ENCODE data around the gene LDHAL6A.
"Not testable (repeated sequence)": the region's sequence is repeated elsewhere in the genome, so short reads cannot be mapped to it uniquely, and the experiment has no call there.

The LDHAL6A gene

DNA sequence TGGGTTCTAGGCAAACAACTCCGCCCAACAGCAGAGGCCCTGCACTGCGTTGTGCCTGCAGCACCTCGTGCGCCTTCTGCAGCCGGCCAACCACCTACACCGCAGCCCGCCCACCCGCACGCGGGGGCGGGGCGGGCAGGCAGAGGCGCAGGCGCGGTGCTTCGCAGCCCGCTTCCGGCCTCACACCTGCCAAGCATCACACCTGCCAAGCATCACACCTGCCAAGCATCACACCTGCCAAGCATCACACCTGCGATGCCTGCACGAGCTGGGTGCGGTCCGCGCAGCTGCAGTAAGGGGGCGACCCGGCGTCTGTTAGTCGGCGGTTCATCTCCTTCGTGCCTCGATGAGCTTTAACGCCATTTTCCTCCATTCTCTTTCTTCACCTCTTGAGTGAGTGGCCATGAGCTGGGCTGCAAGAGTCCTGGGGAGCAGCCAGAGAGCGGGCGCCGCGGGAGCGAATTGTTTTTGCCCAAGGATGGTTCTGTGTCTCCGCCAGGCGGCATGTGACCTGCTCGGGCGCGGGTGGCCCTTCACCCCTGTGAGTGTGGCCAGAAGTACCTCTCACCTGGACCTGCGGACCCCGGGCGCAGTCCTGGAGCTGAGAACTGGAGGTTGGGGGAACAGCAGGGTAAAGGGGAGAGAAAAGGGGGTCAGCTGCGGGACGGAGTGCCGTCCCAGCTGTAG lies at the start of gene LDHAL6A:
Gene LDHAL6A, plus strand, starts transcription at position 171 of the 687 bp plus-strand sequence. CDS start 825 bp downstream, outside the sequence.
- no peak for DNase-seq (ENCODE audit: extremely low read depth in 1 of 2, low read depth in 1 of 2)

- not testable (repeated sequence) for DNase-seq (ENCODE audit: extremely low read depth in 1 of 2, low read depth in 1 of 2)
Measured at GRCh38 chr11:18407400-18407799, 48.3 kb upstream of the LDHAL6A start.

- DNase-seq (ENCODE audit: extremely low read depth in 1 of 2, low read depth in 1 of 2) = no peak
Measured at GRCh38 chr11:18408558-18409291, 46.9 kb upstream of the LDHAL6A start.

GRCh38 chr11:18416459-18416858 lies 39.2 kb upstream of the LDHAL6A start:
- DNase-seq (ENCODE audit: extremely low read depth in 1 of 2, low read depth in 1 of 2) = no peak

- no peak for DNase-seq (ENCODE audit: extremely low read depth in 1 of 2, low read depth in 1 of 2)
Measured at GRCh38 chr11:18419040-18419439, 36.6 kb upstream of the LDHAL6A start.

- DNase-seq (ENCODE audit: extremely low read depth in 1 of 2, low read depth in 1 of 2) = no peak
Measured at GRCh38 chr11:18420067-18420466, 35.6 kb upstream of the LDHAL6A start.

- no peak for DNase-seq (ENCODE audit: extremely low read depth in 1 of 2, low read depth in 1 of 2)
Measured at GRCh38 chr11:18427240-18427639, 28.4 kb upstream of the LDHAL6A start.

GRCh38 chr11:18429332-18429731 lies 26.3 kb upstream of the LDHAL6A start:
- DNase-seq (ENCODE audit: extremely low read depth in 1 of 2, low read depth in 1 of 2) = no peak

DNA sequence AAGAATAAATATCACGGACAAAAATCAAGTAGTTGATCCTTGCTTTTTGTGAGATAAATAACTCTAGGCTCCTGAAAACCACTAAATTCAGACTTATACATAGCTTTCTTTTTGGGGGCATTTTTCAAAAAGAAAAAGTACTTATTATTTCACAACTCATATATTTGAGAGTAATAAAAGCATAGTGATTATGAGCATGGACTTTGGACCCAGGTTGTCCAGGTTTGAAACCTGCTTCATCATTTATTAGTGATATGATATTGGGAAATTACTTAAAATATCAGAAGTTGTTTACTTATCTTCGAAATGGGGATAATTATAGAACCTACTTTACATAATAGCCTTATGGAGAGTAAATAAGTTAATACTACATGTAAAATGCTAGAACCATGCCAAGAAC lies 17.0 kb upstream of the LDHAL6A start:
- no peak for DNase-seq (ENCODE audit: extremely low read depth in 1 of 2, low read depth in 1 of 2)

- no peak for DNase-seq (ENCODE audit: extremely low read depth in 1 of 2, low read depth in 1 of 2)
Measured at GRCh38 chr11:18449251-18449650, 6.4 kb upstream of the LDHAL6A start.

- no peak for DNase-seq (ENCODE audit: extremely low read depth in 1 of 2, low read depth in 1 of 2)
Measured at GRCh38 chr11:18452927-18453326, 2.7 kb upstream of the LDHAL6A start.

DNA sequence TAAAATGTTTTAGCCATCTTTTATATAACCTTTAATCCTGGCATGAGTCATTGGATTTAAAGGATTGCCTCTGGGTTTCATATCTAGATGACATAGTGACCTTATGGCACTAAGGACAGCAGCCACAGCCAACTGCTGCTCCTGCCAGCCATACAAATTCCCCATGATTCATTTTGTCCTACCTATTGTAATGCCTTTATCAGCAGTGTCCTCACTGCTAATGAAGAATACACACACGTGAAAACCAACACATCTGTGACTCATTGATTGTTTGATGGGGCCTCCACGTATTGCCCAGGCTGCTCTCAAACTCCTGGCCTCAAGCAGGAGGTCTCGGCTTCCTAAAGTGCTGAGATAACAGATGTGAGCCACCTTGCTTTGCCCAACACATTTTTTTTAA lies 1.8 kb downstream of the LDHAL6A start:
- DNase-seq (ENCODE audit: extremely low read depth in 1 of 2, low read depth in 1 of 2) = no peak

- DNase-seq (ENCODE audit: extremely low read depth in 1 of 2, low read depth in 1 of 2) = no peak
Measured at GRCh38 chr11:18459634-18460033, 4.0 kb downstream of the LDHAL6A start.

- no peak for DNase-seq (ENCODE audit: extremely low read depth in 1 of 2, low read depth in 1 of 2)
Measured at GRCh38 chr11:18461909-18462308, 6.3 kb downstream of the LDHAL6A start.

- DNase-seq (ENCODE audit: extremely low read depth in 1 of 2, low read depth in 1 of 2) = no peak
Measured at GRCh38 chr11:18463439-18463838, 7.8 kb downstream of the LDHAL6A start.

GRCh38 chr11:18466402-18466801 lies 10.7 kb downstream of the LDHAL6A start:
- DNase-seq (ENCODE audit: extremely low read depth in 1 of 2, low read depth in 1 of 2) = no peak

- DNase-seq (ENCODE audit: extremely low read depth in 1 of 2, low read depth in 1 of 2) = no peak
Measured at GRCh38 chr11:18468059-18468458, 12.4 kb downstream of the LDHAL6A start.

GRCh38 chr11:18468961-18469360 lies 13.3 kb downstream of the LDHAL6A start:
- DNase-seq (ENCODE audit: extremely low read depth in 1 of 2, low read depth in 1 of 2) = no peak

- DNase-seq (ENCODE audit: extremely low read depth in 1 of 2, low read depth in 1 of 2) = peak in 1 of 2 donors; percentile 11
Measured at GRCh38 chr11:18471995-18472394, 16.3 kb downstream of the LDHAL6A start.

DNA sequence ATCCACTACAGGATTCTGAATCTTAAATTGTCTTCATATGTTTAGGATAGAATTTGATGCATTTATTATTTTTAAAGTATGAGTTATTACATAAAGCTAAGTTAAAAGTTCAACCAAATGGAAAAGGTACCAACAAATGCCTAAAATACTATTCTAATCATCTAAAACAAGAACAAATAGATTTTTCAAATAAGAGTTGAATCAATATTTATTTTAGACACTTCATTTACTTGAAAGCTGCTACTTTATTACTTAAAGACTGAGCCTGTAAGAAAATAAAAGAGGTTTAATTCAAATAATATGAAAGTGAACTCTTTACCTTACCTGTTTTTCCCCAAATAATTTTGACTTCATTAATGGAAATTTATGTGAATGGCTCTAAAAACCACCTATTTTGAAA lies 16.9 kb downstream of the LDHAL6A start:
- no peak for DNase-seq (ENCODE audit: extremely low read depth in 1 of 2, low read depth in 1 of 2)

DNA sequence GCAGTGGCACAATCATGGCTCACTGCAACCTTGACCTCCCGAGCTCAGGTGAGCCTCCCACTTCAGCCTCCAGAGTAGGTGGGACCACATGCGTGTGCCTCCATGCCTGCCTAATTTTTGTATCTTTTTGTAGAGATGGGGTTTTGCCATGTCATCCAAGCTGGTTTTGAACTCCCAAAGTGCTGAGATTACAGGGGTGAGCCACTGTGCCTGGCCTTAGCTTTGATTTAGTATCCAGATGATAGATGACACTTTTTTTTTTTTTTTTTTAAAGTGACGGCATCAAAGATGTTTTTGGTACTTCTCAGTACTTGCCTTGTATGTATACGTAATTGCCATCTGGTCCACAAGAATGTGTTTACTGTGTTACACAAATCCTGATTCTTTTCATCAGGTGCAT lies 23.4 kb downstream of the LDHAL6A start:
- DNase-seq (ENCODE audit: extremely low read depth in 1 of 2, low read depth in 1 of 2) = no peak

DNA sequence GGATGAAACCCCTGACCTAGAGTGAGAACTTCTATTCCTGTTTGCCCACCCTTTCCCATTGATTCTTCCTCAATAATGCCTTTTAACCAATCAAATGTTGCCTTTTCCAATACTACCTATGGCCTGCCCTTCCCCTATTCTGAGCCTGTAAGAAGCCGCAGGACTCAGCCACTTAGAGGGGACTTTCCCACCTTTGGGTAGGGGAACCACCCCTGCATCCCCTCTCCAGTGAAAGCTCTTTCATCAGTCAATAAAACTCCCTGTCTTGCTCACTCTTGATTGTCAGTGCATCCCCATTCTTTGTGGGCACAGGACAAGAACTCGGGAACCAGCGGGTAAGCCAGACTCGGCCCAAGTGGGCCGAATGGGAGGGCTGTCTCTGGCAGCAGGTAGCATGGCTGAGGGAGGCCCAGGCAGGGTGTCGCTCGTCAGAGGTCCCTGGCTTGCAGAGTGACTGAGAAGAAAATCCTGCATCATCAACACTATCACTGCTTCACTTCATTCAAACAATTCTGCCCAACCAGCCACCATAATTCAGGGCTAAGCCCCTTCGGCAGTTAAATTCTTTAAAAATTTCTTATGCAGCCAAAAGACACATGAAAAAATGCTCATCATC lies 30.4 kb downstream of the LDHAL6A start:
- no peak for DNase-seq (ENCODE audit: extremely low read depth in 1 of 2, low read depth in 1 of 2)
